Measurements from ENCODE around the gene LNPEP.

LNPEP gene

GRCh38 chr5:96942078-96942477 is 6.2 kb downstream of the LNPEP start:
- DNase-seq (ENCODE audit: low spot score): no peak
- TF ChIP-seq CTCF (IDR thresholded peaks at IDR 0.05; ENCODE audit: borderline replicate concordance, control extremely low read depth, extremely low read depth, insufficient read depth, missing control alignments): no peak
- in situ Hi-C loops (cut with MboI; ENCODE audit: low sequenced_read_pairs, unreplicated experiment): no loop called here

GRCh38 chr5:96942911-96943310 is 7.0 kb downstream of the LNPEP start:
- in situ Hi-C loops (cut with MboI; ENCODE audit: low sequenced_read_pairs, unreplicated experiment): no loop called here
- no peak for DNase-seq (ENCODE audit: low spot score)
- TF ChIP-seq CTCF (IDR thresholded peaks at IDR 0.05; ENCODE audit: borderline replicate concordance, control extremely low read depth, extremely low read depth, insufficient read depth, missing control alignments): no peak

- no peak for TF ChIP-seq CTCF (IDR thresholded peaks at IDR 0.05; ENCODE audit: borderline replicate concordance, control extremely low read depth, extremely low read depth, insufficient read depth, missing control alignments)
- DNase-seq (ENCODE audit: low spot score): no peak
- in situ Hi-C loops (cut with MboI; ENCODE audit: low sequenced_read_pairs, unreplicated experiment): no loop called here
Observed at GRCh38 chr5:96943799-96944198, 7.9 kb downstream of the LNPEP start.

GRCh38 chr5:96945144-96945897 is 9.4 kb downstream of the LNPEP start:
- no peak for TF ChIP-seq CTCF (IDR thresholded peaks at IDR 0.05; ENCODE audit: borderline replicate concordance, control extremely low read depth, extremely low read depth, insufficient read depth, missing control alignments)
- no peak for DNase-seq (ENCODE audit: low spot score)
- in situ Hi-C loops (cut with MboI; ENCODE audit: low sequenced_read_pairs, unreplicated experiment): no loop called here

GRCh38 chr5:96946381-96946780 is 10.5 kb downstream of the LNPEP start:
- no peak for TF ChIP-seq CTCF (IDR thresholded peaks at IDR 0.05; ENCODE audit: borderline replicate concordance, control extremely low read depth, extremely low read depth, insufficient read depth, missing control alignments)
- DNase-seq (ENCODE audit: low spot score): no peak
- in situ Hi-C loops (cut with MboI; ENCODE audit: low sequenced_read_pairs, unreplicated experiment): no loop called here

- TF ChIP-seq CTCF (IDR thresholded peaks at IDR 0.05; ENCODE audit: borderline replicate concordance, control extremely low read depth, extremely low read depth, insufficient read depth, missing control alignments): no peak
- no peak for DNase-seq (ENCODE audit: low spot score)
- in situ Hi-C loops (cut with MboI; ENCODE audit: low sequenced_read_pairs, unreplicated experiment): no loop called here
Observed at GRCh38 chr5:96952118-96952750, 16.4 kb downstream of the LNPEP start.

Data from GM13976 (cell line).